COR-L47 (cell line): Measurements from ENCODE around the gene LEFTY1.
"Not testable (repeated sequence)": the region's sequence is repeated elsewhere in the genome, so short reads cannot be mapped to it uniquely, and the experiment has no call there.

ENCODE experiments used
- DNase-seq: peaks from one replicate; lab custom pipeline; 2025; lab: John Stamatoyannopoulos, UW

Gene LEFTY1

GRCh38 chr1:225888289-225888897 lies 553 bp downstream of the LEFTY1 start:
- DNase-seq = no peak

GRCh38 chr1:225887554-225888288 lies 1.2 kb downstream of the LEFTY1 start:
- DNase-seq = not testable (repeated sequence)

DNA sequence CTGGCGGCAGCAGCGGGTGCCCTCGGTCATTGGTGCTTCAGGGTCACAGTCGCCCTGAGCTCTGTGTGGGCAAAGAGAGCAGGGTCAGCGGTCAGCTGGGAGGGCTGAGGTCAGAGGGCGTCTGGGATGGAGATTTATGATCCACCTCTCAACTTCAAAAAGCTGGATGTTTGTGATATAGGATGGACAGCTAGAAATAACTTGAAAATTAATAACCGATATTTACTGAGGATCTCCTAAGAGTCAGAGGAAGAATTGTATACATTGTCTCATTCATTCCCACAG lies 2.0 kb downstream of the LEFTY1 start:
- DNase-seq = no peak

GRCh38 chr1:225886159-225887029 lies 2.6 kb downstream of the LEFTY1 start:
- no peak for DNase-seq

DNA sequence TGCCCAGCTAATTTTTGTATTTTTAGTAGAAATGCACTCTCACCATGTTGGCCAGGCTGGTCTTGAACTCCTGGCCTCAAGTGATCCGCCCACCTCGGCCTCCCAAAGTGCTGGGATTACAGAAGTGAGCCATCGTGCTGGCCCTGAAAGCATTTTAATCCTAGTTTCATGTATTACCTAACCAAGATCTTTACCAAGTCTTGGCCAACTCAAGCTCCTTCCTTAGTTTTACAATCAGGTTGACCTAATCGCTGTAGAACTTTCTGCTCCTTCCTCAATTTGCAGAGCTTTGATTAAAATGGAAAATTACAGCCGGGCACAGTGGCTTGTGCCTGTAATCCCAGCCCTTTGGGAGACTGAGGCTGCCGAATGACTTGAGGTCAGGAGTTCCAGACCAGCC lies 3.6 kb downstream of the LEFTY1 start:
- no peak for DNase-seq

DNA sequence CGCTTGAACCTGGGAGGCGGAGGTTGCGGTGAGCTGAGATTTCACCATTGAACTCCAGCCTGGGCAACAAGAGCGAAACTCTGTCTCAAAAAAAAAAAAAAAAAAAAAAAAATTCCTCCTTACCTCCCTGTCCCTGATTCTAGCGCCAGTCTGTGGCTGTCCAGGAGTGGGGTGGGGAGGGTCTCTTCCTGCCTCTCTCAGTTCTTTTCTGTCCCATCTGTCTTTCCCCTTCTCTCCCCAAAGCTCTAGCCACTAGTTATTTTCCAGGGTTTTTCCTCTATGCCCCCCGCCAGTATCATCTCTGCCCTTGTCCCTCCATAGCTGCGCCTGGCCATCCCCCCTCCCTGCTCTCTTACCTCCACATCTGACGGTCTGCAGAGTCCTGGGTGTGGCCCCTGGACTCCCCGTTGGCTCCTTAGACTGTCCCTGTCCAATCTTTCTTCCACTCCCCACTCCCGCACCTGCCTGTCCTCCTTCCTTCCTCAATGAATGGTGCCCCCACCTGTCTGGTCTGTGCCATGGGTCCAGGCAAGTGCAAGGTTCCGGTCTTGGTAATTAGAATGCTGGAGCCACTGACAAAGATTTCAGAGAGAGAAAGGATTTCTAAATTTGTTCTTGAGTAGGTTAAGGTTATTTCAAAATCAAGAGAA lies 5.2 kb downstream of the LEFTY1 start:
- DNase-seq = no peak

DNA sequence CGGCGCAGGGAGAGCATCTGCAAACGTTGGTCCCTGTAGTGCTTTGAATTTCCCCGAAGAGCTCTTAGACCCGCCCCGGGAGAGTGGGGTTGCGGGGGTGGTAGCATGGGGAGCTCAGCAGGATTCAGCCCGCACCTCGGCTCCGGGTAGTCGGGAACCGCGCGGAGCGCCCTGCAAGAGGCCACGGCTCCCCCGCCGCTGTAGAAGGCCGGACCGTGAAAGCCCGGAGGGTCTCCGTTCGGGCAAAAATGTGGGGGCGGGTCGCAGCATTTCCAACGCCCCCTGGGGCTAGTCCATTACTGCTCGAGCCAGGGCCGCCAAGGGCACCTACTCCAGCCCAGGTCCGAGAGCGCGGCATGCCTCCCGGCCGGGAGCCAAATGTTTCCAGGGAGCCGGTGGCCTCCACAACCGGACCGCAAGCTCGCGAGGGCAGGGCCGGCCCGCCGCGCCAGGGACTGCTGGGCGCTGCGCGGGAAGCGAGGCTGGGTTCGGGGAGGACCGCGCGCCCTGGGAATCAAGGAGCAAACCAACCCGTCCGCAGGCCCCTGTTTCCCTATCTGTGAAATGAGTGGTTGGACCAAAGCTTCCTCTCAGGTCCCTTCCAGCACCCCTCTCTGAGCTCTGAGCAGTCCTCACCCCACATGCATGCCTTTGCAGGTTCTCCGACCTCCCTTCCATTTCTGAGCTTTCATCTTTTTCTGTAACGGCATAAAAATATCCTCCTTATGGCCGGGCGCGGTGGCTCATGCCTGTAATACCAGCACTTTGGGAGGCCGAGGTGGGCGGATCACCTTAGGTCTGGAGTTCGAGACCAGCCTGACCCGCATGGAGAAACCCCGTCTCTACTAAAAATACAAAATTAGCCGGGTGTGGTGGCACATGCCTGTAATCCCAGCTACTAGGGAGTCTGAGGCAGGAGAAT lies 6.0 kb downstream of the LEFTY1 start:
- DNase-seq = no peak

DNA sequence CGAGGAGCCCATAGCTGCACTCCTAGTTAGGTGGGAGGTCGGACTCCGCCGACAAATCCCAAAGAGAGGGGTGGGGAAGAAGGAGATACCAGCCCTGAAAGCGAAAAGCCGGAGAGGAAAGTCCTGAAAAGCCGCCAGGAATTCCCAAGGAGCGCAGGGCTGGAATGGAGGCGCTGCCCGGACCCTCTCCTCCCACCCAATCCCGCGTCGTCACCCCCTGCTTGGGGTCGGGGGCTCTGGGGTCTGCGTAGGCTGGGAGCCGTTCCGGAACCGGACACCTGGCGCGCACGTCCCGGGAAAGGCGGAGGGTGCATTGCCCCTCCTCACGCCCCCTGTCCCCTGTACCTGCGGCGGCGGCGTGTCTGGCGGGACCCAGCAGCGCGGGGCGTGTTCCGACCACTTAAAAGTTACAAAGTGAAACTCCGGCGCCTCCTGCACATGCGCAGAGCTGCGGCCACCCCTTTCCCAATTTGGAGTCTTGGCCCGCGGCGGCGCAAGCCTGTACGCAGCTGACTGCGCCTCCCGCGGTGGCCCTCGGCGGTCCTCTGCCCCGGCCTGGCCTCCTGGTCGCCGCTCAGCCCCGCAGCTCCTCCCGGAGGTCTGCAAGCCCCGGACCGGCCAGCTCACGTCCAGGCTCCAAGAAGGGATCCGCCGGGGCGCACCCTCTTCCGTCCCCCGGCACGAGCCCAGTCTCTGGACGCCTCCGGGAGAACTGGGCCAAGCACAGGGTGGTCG lies 6.8 kb downstream of the LEFTY1 start, which contains the start of gene TMEM63A:
Gene TMEM63A (minus strand): TSS at position 422 of the 735 bp plus-strand sequence. CDS start 4,800 bp downstream, outside the sequence.
- DNase-seq = no peak

GRCh38 chr1:225881081-225881958 lies 7.6 kb downstream of the LEFTY1 start:
- no peak for DNase-seq

GRCh38 chr1:225880636-225881035 lies 8.3 kb downstream of the LEFTY1 start:
- no peak for DNase-seq

GRCh38 chr1:225880222-225880588 lies 8.7 kb downstream of the LEFTY1 start:
- no peak for DNase-seq

GRCh38 chr1:225879521-225880221 lies 9.3 kb downstream of the LEFTY1 start:
- DNase-seq = no peak

DNA sequence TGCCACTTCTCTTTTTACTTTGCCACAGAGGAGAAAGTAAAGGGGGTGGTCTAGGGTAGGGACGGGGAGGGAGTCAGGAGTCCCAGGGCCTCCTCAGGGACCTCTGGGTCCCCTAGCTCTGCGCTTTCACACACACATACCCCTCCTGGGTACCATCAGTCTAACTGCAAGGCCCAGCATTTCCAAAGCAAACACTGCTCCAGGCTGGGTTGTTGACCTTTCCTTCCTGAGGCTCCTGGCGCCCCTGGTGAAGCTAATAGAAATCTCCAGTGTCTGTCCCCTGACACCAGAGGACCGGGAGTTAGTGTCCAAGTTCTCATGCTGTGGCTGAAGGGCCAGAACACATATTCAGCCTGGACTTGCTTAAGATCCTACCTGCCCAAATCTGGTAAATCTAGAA lies 10.7 kb downstream of the LEFTY1 start:
- DNase-seq = no peak

- no peak for DNase-seq
These were observed 11.4 kb downstream of the LEFTY1 start for GRCh38 chr1:225877580-225877979.

- no peak for DNase-seq
These were observed 11.9 kb downstream of the LEFTY1 start for GRCh38 chr1:225876900-225877510.

GRCh38 chr1:225875044-225875815 lies 13.7 kb downstream of the LEFTY1 start:
- no peak for DNase-seq

DNA sequence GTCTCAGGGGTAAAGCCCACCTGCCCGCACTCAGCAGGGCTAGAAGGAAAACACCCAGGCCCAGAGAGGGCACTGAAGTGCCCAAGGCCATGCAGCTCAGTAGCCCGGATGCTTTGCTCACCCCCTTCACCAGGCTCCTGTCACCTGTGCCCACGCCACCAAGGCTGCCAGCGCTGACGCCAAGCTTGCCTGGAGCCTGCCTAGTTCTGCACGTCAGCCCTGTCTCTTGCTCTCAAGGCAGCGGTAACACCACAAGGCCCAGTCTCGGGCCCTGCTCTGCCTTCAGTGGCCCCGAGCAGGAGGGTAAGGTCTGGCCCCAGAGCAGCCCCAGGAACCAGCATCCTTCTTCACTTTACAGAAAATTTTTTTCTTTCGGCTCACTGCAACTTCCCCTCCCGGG lies 14.5 kb downstream of the LEFTY1 start:
- no peak for DNase-seq
